Right ventricle myocardium superior (tissue), 1 donor: ENCODE results near the gene KLC3. TPM values are rescaled to one million over a fixed set of nuclear protein-coding genes. Genes with fewer than 3 reads are reported as not detected.

Experiments
- ATAC-seq: fragments of 200-7000 bp; cut with Tn5 transposase; one replicate; pipeline ENCODE4 v1.9.1; 2020; ENCODE audit warnings: mild to moderate bottlenecking; ENCODE audit not compliant: poor library complexity
- DNase-seq: peaks from one replicate; pipeline ENCODE4 v3.0.0-alpha.2; 2020
- intact Hi-C: fragments of 100-400 bp; cut with DNase I; formaldehyde crosslinking; loops from one replicate; pipeline ENCODE4 v1.11.2; 2022
- total RNA-seq: library from RNA; stranded (reverse); fragmentation: NEBNext Ultra II Directional; extraction: Animal tissue kit (Norgen Biotek cat#: 25700); gene quantifications from one replicate; pipeline ENCODE4 v1.2.1, GENCODE V29; 2021
- donor health status: DM: no; HTN: yes; CAD: no; lungs with severe emphysema.

Gene KLC3
- total RNA-seq, 1 donor from 2014 or later: not detected

DNA sequence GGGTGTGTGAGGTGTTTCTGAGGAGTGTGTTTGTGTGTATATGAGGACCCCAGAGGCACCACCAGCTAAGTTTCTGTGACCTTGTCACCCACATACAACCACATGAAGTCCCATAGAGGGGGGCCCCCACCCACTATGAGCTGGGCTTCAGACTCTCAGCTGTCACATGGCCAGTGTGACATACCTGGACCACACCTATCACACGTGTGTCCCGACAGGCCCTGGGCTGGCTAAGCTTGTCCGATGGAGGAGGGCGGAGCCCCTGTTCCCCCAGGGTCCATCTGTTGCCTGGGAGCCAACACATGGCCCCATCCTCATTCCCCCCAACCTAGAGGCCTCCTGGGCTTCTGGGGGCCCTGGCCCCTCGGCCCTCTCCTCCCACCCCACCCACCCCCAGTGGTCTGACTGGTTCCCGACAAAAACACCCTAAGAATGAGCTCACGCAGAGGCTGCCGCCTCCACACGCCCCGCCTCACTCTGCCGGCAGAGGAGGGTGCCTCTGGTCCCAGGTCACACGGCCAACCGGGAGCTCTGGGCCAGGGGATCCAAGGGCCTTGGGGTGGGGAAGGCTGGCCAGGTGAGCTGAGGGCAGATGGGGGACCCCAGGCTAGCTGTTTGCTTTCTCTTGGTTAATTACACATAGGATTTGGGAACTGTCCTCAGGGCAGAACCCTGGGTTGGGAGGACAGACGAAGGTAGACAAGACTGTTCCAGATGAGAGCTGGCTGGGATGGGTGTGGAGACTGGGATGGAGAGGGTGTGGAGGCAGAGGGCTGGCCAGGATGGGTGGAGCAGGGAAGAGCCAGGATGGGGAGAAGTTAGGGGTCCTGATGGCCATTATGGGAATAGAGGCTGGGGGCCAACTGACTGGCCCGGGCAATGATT, 4.3 kb downstream of the KLC3 start:
- no peak for ATAC-seq
- intact Hi-C loops: loop anchor here (10.0 kb wide), 1 partner anchor 440 kb away; the partner anchor contains the start of gene APOE
- DNase-seq: no peak

DNA sequence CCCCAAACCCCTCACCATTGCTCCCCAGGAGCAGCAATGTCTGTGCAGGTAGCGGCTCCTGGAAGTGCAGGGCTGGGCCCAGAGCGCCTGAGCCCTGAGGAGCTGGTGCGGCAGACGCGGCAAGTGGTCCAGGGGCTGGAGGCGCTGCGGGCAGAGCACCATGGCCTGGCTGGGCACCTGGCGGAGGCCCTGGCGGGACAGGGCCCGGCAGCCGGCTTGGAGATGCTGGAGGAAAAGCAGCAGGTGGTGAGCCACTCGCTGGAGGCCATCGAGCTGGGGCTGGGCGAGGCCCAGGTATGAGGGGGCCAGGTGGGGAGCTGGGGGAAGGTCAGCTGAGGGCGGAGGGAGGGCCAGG, 4.9 kb downstream of the KLC3 start:
- DNase-seq: no peak
- no peak for ATAC-seq
- intact Hi-C loops: loop anchor here (10.0 kb wide), 1 partner anchor 441 kb away; the partner anchor contains the start of gene APOE

DNA sequence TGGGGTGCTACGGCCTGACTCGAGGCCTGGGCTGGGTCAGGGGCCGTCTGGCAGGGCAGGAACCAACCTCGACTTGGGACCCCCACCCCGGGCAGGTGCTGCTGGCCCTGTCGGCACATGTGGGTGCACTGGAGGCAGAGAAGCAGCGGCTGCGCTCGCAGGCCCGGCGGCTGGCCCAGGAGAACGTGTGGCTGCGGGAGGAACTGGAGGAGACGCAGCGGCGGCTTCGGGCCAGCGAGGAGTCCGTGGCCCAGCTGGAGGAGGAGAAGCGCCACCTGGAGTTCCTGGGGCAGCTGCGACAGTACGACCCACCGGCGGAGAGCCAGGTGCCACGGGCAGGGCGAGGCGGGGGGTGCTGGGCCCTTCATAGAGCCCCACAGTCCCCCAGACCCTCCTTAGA, 5.9 kb downstream of the KLC3 start:
- ATAC-seq (no peak), DNase-seq (no peak)
- intact Hi-C loops: loop anchor here (10.0 kb wide), 1 partner anchor 442 kb away; the partner anchor contains the start of gene APOE

DNA sequence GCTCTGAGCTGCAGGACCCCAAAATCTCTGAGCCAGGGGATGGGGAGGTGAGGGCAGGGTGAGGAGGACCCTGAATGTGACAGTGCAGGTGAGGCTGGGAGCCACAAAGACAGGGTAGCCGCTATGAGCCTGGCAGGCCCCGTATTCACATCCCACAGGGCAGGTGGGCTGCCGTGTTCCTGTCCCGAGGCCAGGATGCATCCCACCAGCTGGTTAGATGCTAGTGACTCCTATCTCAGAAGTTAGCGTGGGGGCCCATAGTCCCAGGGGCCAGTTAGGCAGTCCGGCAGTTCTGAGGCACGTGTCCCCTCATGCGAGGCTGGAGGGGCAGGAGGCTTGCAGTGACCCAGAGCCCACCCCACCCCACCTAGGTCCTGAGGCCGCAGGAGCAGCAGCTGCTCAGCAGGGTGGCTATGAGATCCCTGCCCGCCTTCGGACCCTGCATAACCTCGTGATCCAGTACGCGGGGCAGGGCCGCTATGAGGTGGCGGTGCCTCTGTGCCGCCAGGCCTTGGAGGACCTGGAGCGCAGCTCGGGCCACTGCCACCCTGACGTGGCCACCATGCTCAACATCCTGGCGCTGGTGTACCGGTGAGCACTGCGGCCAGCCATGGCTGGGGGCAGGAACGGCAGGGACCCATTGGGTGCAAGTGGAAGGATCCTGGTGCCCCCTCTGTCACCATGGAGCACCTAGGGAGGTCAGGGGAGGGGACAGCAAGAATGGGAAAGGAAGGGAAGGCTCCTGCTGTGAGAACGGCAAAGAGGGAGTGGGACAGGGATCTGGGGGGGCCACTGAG, 7.2 kb downstream of the KLC3 start:
- no peak for DNase-seq
- intact Hi-C loops: loop anchor here (10.0 kb wide), 1 partner anchor 443 kb away; the partner anchor contains the start of gene APOE
- no peak for ATAC-seq

- DNase-seq (no peak), ATAC-seq (no peak)
- intact Hi-C loops: loop anchor here (10.0 kb wide), 1 partner anchor 444 kb away; the partner anchor contains the start of gene APOE
Measured at GRCh38 chr19:45348367-45349125, 8.0 kb downstream of the KLC3 start.

DNA sequence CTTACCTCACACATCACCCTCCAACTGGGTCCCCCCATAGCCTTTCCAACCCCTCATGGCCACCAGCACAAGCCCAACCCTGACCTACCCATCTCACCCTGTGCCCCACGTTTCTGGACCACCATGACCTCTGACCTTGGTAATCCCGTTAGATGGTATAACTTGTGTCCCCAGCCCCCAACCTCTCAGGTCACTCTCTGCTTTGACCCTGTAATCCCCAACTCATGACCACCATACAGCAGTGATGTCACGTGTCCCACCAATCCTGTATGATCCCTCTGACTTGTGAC, 8.5 kb downstream of the KLC3 start:
- intact Hi-C loops: loop anchor here (10.0 kb wide), 1 partner anchor 444 kb away; the partner anchor contains the start of gene APOE
- no peak for DNase-seq
- no peak for ATAC-seq

- no peak for ATAC-seq
- intact Hi-C loops: loop anchor here (10.0 kb wide), 1 partner anchor 445 kb away; the partner anchor contains the start of gene APOE
Measured at GRCh38 chr19:45349430-45349941, 8.9 kb downstream of the KLC3 start.

GRCh38 chr19:45350477-45351058, 10.0 kb downstream of the KLC3 start:
- ATAC-seq (no peak), DNase-seq (no peak)
- intact Hi-C loops: no loop called here

More at GRCh38 chr19:45349430-45349941, 8.9 kb downstream of the KLC3 start:
- DNase-seq: no peak

GRCh38 chr19:45351401-45351952, 10.9 kb downstream of the KLC3 start:
- no peak for ATAC-seq
- intact Hi-C loops: no loop called here
- DNase-seq: no peak

- no peak for DNase-seq
- no peak for ATAC-seq
- intact Hi-C loops: no loop called here
Measured at GRCh38 chr19:45352062-45352461, 11.5 kb downstream of the KLC3 start.

- ATAC-seq (no peak), DNase-seq (no peak)
- intact Hi-C loops: no loop called here
Measured at GRCh38 chr19:45352471-45352870, 11.9 kb downstream of the KLC3 start.

GRCh38 chr19:45352914-45353796, 12.6 kb downstream of the KLC3 start:
- ATAC-seq (no peak), DNase-seq (no peak)
- intact Hi-C loops: no loop called here

GRCh38 chr19:45354241-45354842, 13.8 kb downstream of the KLC3 start:
- ATAC-seq: no peak
- DNase-seq: no peak
- intact Hi-C loops: no loop called here

- intact Hi-C loops: no loop called here
- ATAC-seq (no peak), DNase-seq (no peak)
Measured at GRCh38 chr19:45355402-45355801, 14.9 kb downstream of the KLC3 start.

DNA sequence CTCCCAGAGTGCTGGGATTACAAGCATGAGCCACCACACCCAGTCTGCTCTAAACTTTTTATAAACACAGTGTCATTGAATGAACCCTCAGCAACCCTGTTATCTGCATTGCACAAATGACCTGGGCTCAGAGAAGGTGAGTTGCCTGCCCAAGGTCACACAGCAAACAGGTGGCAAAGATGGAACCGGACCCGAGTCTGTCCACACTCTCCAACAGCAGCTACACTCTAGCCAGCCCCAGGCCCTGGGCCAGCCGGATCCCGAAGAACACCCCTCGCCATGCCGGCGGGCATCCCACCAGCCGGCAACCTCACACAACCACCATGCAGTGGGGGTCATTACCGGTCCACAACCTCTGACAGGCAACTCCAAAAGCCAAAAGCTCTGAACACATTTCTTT, 15.4 kb downstream of the KLC3 start:
- DNase-seq (no peak), ATAC-seq (no peak)
- intact Hi-C loops: no loop called here

GRCh38 chr19:45356760-45357444, 16.4 kb downstream of the KLC3 start:
- no peak for ATAC-seq
- intact Hi-C loops: no loop called here
- no peak for DNase-seq
